ENCODE measurements around the gene GLYR1. TPM values are rescaled to one million over a fixed set of nuclear protein-coding genes. Genes with fewer than 3 reads are reported as not detected.

GLYR1 gene
- total RNA-seq, 1 experiment from 2014 or later, result 30.6 TPM

GRCh38 chr16:4890686-4891085 lies 43.6 kb upstream of the GLYR1 start:
- CTCF ChIA-PET, result no interaction called here
- intact Hi-C loops (cut with micrococcal nuclease), result no loop called here
- no peak overlapping the region for H3K27ac ChIP-seq (ENCODE audit: low read length)
- H3K4me3 ChIP-seq (ENCODE audit: low read length), result no peak overlapping the region
- no peak overlapping the region for H2AFZ ChIP-seq (ENCODE audit: low read length)
- H3K4me2 ChIP-seq (ENCODE audit: low read length), result no peak overlapping the region
- no peaks in the 10 kb centered on the region for H3K9me3 ChIP-seq (ENCODE audit: low read length)
- no peaks in the 10 kb centered on the region for H3K4me1 ChIP-seq (ENCODE audit: insufficient read depth, low read length)
- TF ChIP-seq, protein P1, sequence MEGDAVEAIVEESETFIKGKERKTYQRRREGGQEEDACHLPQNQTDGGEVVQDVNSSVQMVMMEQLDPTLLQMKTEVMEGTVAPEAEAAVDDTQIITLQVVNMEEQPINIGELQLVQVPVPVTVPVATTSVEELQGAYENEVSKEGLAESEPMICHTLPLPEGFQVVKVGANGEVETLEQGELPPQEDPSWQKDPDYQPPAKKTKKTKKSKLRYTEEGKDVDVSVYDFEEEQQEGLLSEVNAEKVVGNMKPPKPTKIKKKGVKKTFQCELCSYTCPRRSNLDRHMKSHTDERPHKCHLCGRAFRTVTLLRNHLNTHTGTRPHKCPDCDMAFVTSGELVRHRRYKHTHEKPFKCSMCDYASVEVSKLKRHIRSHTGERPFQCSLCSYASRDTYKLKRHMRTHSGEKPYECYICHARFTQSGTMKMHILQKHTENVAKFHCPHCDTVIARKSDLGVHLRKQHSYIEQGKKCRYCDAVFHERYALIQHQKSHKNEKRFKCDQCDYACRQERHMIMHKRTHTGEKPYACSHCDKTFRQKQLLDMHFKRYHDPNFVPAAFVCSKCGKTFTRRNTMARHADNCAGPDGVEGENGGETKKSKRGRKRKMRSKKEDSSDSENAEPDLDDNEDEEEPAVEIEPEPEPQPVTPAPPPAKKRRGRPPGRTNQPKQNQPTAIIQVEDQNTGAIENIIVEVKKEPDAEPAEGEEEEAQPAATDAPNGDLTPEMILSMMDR (conservative IDR thresholded peaks at IDR 0.05; ENCODE audit: low read depth, low read length), result no peak
- no peak for TF ChIP-seq EZH2phosphoT487 (IDR thresholded peaks at IDR 0.05; ENCODE audit: borderline replicate concordance, low read length)
- no peak for TF ChIP-seq EZH2 (IDR thresholded peaks at IDR 0.05; ENCODE audit: low read length, unreplicated experiment)
- BruUV-seq (replicated peaks), result no TSS peak
- peaks cover 8% of the 10 kb centered on the region; the same call in 1 of the 2 replicates for H3K36me3 ChIP-seq (ENCODE audit: low read depth, low read length)
- H3K9me2 ChIP-seq (replicated peaks; ENCODE audit: low read length), result no peaks in the 10 kb centered on the region
- H3K9ac ChIP-seq (ENCODE audit: low read length), result no peak overlapping the region
- H4K20me1 ChIP-seq (ENCODE audit: low read length), result no peaks in the 10 kb centered on the region
- H3F3A ChIP-seq (ENCODE audit: low read length, unreplicated experiment), result no peaks in the 10 kb centered on the region
- H3K79me2 ChIP-seq (ENCODE audit: low read length), result no peaks in the 10 kb centered on the region
- no peaks in the 10 kb centered on the region for H3K27me3 ChIP-seq (ENCODE audit: low read length)
- POLR2A ChIA-PET (ENCODE audit: unreplicated experiment), result no interaction called here
- ATAC-seq (no peak), DNase-seq (no peak)

DNA sequence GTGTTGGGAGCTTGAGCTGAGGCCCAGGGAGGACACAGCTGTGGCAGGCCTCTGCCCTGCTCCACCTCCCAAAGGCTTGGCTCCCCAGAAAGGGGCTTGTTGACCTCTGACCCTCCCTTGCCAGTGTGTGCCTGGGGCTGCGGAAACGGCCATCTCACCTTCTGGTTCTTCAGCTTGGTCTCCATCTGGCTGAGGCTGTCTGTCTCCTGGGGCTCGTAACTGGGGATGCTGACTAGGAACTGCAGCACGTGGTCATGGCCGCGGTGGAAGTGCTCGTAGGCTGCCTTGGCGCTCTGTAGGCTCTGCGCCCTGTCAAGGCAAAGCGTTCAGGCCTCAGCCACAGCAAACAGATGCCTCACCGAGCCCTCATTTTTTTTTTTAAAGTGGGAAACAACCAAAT lies 42.9 kb upstream of the GLYR1 start:
- H3K36me3 ChIP-seq (ENCODE audit: low read depth, low read length), result peaks cover 8% of the 10 kb centered on the region; the same call in 1 of the 2 replicates
- DNase-seq (no peak), ATAC-seq (no peak)
- intact Hi-C loops (cut with micrococcal nuclease), result no loop called here
- no peak overlapping the region for H3K4me3 ChIP-seq (ENCODE audit: low read length)
- H2AFZ ChIP-seq (ENCODE audit: low read length), result no peak overlapping the region
- no peaks in the 10 kb centered on the region for H3K27me3 ChIP-seq (ENCODE audit: low read length)
- TF ChIP-seq, protein P1 (conservative IDR thresholded peaks at IDR 0.05; ENCODE audit: low read depth, low read length), result no peak
- TF ChIP-seq EZH2phosphoT487 (IDR thresholded peaks at IDR 0.05; ENCODE audit: borderline replicate concordance, low read length), result no peak
- no peak for TF ChIP-seq EZH2 (IDR thresholded peaks at IDR 0.05; ENCODE audit: low read length, unreplicated experiment)
- no peak overlapping the region for H3K27ac ChIP-seq (ENCODE audit: low read length)
- no peak overlapping the region for H3K9ac ChIP-seq (ENCODE audit: low read length)
- ChIA-PET CTCF (no interaction called here), POLR2A (ENCODE audit: unreplicated experiment) (no interaction called here)
- no peaks in the 10 kb centered on the region for H3K4me1 ChIP-seq (ENCODE audit: insufficient read depth, low read length)
- BruUV-seq (replicated peaks), result no TSS peak
- H4K20me1 ChIP-seq (ENCODE audit: low read length), result no peaks in the 10 kb centered on the region
- no peaks in the 10 kb centered on the region for H3K9me2 ChIP-seq (replicated peaks; ENCODE audit: low read length)
- no peaks in the 10 kb centered on the region for H3K9me3 ChIP-seq (ENCODE audit: low read length)
- H3K79me2 ChIP-seq (ENCODE audit: low read length), result no peaks in the 10 kb centered on the region
- H3K4me2 ChIP-seq (ENCODE audit: low read length), result no peak overlapping the region
- H3F3A ChIP-seq (ENCODE audit: low read length, unreplicated experiment), result no peaks in the 10 kb centered on the region

DNA sequence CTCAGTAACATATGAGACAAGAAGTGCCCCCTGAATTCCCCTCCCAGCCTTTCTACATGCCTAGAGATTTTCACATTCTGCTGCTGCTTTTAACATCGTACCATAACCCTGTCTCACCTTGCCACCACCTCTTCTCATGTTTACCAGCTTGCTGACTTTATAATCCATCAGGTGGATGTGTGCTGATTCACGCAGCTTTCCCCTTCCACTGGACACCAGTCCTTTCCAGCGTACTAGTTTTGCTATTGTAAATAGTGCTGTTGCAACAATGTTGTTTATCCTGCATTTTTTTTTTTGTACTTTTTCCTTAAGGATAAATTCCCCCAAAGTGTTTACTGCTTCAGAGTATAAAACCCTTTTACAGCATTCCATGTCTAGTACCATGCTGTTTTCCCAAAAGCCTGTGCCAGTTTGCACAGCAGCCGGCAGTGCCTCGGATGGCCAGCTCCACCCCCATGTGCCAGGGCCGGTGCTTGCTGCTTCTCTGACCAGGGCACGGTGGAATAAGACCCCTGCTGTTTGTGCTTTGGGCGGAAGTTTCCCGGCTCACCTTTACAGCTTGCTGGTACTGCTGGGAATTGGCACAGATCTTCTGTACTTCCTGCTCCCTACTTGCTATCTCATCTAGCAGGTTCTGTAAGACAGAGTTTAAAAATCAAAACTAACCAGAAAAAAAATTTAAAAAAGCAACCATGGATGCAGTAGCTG lies 41.5 kb upstream of the GLYR1 start:
- no TSS peak for BruUV-seq (replicated peaks)
- Histone ChIP-seq H3K9me3 (ENCODE audit: low read length) (no peaks in the 10 kb centered on the region), H3K79me2 (ENCODE audit: low read length) (no peaks in the 10 kb centered on the region), H3K9ac (ENCODE audit: low read length) (no peak overlapping the region), H3K4me1 (ENCODE audit: insufficient read depth, low read length) (no peaks in the 10 kb centered on the region), H3K9me2 (replicated peaks; ENCODE audit: low read length) (no peaks in the 10 kb centered on the region), H3K4me2 (ENCODE audit: low read length) (no peak overlapping the region), H3K4me3 (ENCODE audit: low read length) (no peak overlapping the region), H3K27me3 (ENCODE audit: low read length) (no peaks in the 10 kb centered on the region), H3F3A (ENCODE audit: low read length, unreplicated experiment) (no peaks in the 10 kb centered on the region), H2AFZ (ENCODE audit: low read length) (no peak overlapping the region), H4K20me1 (ENCODE audit: low read length) (no peaks in the 10 kb centered on the region), H3K27ac (ENCODE audit: low read length) (no peak overlapping the region), H3K36me3 (ENCODE audit: low read depth, low read length) (peaks cover 16% of the 10 kb centered on the region)
- POLR2A ChIA-PET (ENCODE audit: unreplicated experiment), result no interaction called here
- CTCF ChIA-PET, result no interaction called here
- DNase-seq (no peak), ATAC-seq (no peak)
- TF ChIP-seq EZH2 (IDR thresholded peaks at IDR 0.05; ENCODE audit: low read length, unreplicated experiment) (no peak), EZH2phosphoT487 (IDR thresholded peaks at IDR 0.05; ENCODE audit: borderline replicate concordance, low read length) (no peak)
- TF ChIP-seq, protein P1 (conservative IDR thresholded peaks at IDR 0.05; ENCODE audit: low read depth, low read length), result no peak
- intact Hi-C loops (cut with micrococcal nuclease), result no loop called here

All from PC-3 (cell line).